Measurements from ENCODE around the gene NDRG2.
A peak's percentile ranks its signal among the peaks of the same experiment; 100 is the strongest.

The NDRG2 gene

DNA sequence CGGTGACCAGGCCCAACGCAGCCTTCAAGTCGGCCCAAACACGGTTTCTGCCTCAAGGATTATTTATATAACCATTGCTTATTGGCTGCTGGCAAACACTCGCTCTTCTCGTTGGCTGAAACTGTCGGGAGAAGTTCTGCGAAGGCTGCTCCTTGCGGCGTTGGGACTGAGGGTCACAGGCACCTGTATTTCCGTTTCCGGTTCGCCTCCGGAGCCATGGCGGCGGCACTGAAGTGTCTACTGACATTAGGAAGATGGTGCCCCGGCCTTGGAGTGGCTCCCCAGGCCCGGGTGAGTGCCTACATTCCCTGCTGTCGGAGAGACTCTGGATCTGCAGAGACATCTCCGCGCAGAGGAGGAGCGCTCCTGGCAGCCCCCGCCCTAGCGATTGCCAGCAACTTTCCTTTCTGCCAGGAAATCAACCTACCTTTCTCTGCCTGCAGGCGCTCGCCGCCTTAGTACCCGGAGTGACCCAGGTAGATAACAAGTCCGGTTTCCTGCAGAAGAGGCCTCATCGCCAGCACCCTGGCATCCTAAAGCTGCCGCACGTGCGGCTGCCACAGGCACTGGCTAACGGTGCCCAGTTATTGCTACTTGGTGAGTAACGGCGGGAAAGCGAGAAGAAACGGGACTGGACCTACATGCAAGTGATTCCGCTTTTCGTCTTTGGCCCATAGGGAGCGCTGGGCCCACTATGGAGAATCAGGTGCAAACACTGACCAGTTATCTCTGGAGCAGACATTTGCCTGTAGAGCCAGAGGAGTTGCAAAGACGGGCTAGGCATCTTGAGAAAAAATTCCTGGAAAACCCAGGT lies 34.9 kb downstream of the NDRG2 start, which contains the start of gene METTL17 (continued):
- TF ChIP-seq, protein P1, sequence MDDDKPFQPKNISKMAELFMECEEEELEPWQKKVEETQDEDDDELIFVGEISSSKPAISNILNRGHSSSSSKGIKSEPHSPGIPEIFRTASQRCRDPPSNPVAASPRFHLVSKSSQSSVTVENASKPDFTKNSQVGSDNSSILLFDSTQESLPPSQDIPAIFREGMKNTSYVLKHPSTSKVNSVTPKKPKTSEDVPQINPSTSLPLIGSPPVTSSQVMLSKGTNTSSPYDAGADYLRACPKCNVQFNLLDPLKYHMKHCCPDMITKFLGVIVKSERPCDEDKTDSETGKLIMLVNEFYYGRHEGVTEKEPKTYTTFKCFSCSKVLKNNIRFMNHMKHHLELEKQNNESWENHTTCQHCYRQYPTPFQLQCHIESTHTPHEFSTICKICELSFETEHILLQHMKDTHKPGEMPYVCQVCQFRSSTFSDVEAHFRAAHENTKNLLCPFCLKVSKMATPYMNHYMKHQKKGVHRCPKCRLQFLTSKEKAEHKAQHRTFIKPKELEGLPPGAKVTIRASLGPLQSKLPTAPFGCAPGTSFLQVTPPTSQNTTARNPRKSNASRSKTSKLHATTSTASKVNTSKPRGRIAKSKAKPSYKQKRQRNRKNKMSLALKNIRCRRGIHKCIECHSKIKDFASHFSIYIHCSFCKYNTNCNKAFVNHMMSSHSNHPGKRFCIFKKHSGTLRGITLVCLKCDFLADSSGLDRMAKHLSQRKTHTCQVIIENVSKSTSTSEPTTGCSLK (tag by site-specific recombination; IDR thresholded peaks at IDR 0.05) = no peak
- no peak for TF ChIP-seq ZBTB48 (tag by site-specific recombination; IDR thresholded peaks at IDR 0.05)
- TF ChIP-seq ZNF629 (tag by site-specific recombination; IDR thresholded peaks at IDR 0.05) = peak; percentile 72
- no peak for TF ChIP-seq GLIS2 (tag by site-specific recombination; IDR thresholded peaks at IDR 0.05)
- TF ChIP-seq, protein P2, sequence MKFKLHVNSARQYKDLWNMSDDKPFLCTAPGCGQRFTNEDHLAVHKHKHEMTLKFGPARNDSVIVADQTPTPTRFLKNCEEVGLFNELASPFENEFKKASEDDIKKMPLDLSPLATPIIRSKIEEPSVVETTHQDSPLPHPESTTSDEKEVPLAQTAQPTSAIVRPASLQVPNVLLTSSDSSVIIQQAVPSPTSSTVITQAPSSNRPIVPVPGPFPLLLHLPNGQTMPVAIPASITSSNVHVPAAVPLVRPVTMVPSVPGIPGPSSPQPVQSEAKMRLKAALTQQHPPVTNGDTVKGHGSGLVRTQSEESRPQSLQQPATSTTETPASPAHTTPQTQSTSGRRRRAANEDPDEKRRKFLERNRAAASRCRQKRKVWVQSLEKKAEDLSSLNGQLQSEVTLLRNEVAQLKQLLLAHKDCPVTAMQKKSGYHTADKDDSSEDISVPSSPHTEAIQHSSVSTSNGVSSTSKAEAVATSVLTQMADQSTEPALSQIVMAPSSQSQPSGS (tag by site-specific recombination; IDR thresholded peaks at IDR 0.05; ENCODE audit: low read depth) = no peak
- TF ChIP-seq ZNF843 (tag by site-specific recombination; IDR thresholded peaks at IDR 0.05) = 0 out of 2 replicates have a peak, but pooled peaks have one; percentile 19
- peak; percentile 56 for TF ChIP-seq ZNF341 (tag by site-specific recombination; IDR thresholded peaks at IDR 0.05; ENCODE audit: low read depth)
- no peak for TF ChIP-seq ZNF747 (tag by site-specific recombination; IDR thresholded peaks at IDR 0.05)
- TF ChIP-seq ZBTB1 (tag by site-specific recombination; IDR thresholded peaks at IDR 0.05) = no peak
- TF ChIP-seq, protein P3, sequence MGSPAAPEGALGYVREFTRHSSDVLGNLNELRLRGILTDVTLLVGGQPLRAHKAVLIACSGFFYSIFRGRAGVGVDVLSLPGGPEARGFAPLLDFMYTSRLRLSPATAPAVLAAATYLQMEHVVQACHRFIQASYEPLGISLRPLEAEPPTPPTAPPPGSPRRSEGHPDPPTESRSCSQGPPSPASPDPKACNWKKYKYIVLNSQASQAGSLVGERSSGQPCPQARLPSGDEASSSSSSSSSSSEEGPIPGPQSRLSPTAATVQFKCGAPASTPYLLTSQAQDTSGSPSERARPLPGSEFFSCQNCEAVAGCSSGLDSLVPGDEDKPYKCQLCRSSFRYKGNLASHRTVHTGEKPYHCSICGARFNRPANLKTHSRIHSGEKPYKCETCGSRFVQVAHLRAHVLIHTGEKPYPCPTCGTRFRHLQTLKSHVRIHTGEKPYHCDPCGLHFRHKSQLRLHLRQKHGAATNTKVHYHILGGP (tag by site-specific recombination; IDR thresholded peaks at IDR 0.05) = no peak
- no peak for TF ChIP-seq BCL11A (tag by site-specific recombination; IDR thresholded peaks at IDR 0.05; ENCODE audit: low read depth)
- no peak for TF ChIP-seq ZSCAN5A (tag by site-specific recombination; IDR thresholded peaks at IDR 0.05)
- TF ChIP-seq ZNF138 (tag by site-specific recombination; IDR thresholded peaks at IDR 0.05; ENCODE audit: borderline replicate concordance) = no peak
- TF ChIP-seq ZSCAN23 (tag by site-specific recombination; IDR thresholded peaks at IDR 0.05) = no peak
- TF ChIP-seq ZNF658 (tag by site-specific recombination; IDR thresholded peaks at IDR 0.05) = no peak
- no peak for TF ChIP-seq ZNF280D (tag by site-specific recombination; IDR thresholded peaks at IDR 0.05)
- TF ChIP-seq MEIS1 (CRISPR knock-in tag; IDR thresholded peaks at IDR 0.05; ENCODE audit: borderline replicate concordance) = no peak
- TF ChIP-seq ZIC2 (tag by site-specific recombination; IDR thresholded peaks at IDR 0.05) = no peak
- no peak for TF ChIP-seq ZNF624 (tag by site-specific recombination; IDR thresholded peaks at IDR 0.05)
- TF ChIP-seq ZNF112 (tag by site-specific recombination; IDR thresholded peaks at IDR 0.05) = no peak
- peak; percentile 92 for TF ChIP-seq YY2 (tag by site-specific recombination; IDR thresholded peaks at IDR 0.05)
- no peak for TF ChIP-seq GLIS1 (tag by site-specific recombination; IDR thresholded peaks at IDR 0.05)
- no peak for TF ChIP-seq ZNF24 (tag by site-specific recombination; IDR thresholded peaks at IDR 0.05)
- TF ChIP-seq CTCF (tag by site-specific recombination; IDR thresholded peaks at IDR 0.05) = peak; percentile 85
- no peak for TF ChIP-seq ZNF645 (tag by site-specific recombination; IDR thresholded peaks at IDR 0.05)
- TF ChIP-seq ZNF146 (tag by site-specific recombination; IDR thresholded peaks at IDR 0.05) = no peak
